H1 (cell line): ENCODE data around the gene SLX9. TPM values are rescaled to one million over a fixed set of nuclear protein-coding genes. Genes with fewer than 3 reads are reported as not detected.

Experiments used
- TEAD4 ChIP-seq: IDR thresholded peaks from 2 replicates; pipeline ENCODE4 v1.6.1; 2012; ENCODE audit warnings: low read depth, low read length, inconsistent platforms, mixed read lengths
- polyA plus RNA-seq, 7 experiments: library from polyadenylated mRNA; depleted of rRNA in 3 of 7; stranded (reverse) in 5 of 7; unstranded in 2 of 7; fragments of >200 nt in 5 of 7; fragments of 200-250 nt in 2 of 7; gene quantifications; 1 replicate in 5 of 7; 2 replicates in 1 of 7; 4 replicates in 1 of 7; pipeline versions ENCODE4 v1.2.1 to v1.2.3, GENCODE V29; 2011 to 2013; ENCODE audit warnings: missing spikeins in 2 of 7, mixed read lengths in 2 of 7
- total RNA-seq: library from RNA; stranded (reverse); fragmentation: NEBNext Ultra II Directional; extraction: Animal tissue kit (Norgen Biotek cat#: 25700); gene quantifications from 2 replicates; pipeline ENCODE4 v1.2.1, GENCODE V29; 2021
- TF ChIP-seq, protein P1 (sequence below): IDR thresholded peaks from 2 replicates; pipeline ENCODE4 v1.6.1; 2012; ENCODE audit warnings: inconsistent platforms

Gene SLX9
- total and polyA plus RNA-seq, 2 of the 8 experiments (the other 6 are each of a cell fraction or from before 2014, with no cell fraction given), result 17.7 to 57.3 TPM

DNA sequence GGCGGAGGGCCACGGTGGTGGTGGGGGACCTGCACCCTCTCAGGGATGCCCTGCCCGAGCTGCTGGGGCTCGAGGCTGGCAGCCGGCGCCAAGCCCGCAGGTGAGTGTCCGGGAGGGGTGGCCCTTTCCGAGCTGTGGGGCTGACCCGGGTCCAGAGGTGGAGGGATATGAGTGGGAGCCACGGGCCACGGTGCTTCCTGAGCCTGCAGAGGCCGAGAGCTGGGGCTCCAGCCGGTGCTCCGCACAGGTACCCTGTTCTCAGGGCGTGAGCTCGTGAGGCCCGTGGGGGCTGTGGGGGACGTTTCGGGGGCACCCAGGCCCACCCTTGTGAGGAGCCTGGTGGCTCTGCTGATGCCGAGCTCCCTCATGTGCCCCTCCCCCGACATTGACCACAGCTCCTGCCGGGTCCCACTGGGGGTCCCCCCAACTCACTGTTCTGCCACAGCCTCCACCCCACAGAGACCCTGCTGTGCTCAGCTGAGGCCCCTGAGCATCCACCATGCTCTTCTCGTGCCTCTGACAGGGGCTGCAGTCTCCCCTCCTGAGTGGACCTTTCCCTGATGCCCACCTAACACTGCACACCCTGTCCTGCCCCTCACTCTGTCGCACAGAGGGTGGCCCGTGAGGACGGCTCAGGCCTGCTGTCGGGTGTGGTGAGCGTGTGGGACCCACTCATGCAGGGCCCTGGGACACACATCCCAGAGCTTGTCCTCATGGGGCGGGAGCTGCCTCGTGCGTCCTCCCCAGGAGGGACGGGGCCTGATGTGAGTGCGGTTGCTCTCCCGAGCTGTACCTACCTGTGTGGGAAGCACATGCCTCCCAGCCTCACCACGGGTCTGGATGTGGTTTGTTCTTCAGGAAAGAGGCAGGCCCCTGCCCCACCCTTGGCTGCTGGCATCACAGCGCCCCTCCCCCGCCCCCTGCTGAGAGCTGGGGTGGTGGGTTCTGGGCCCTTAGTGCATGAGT is 27.5 kb downstream of the SLX9 start (continued):
- TF ChIP-seq TEAD4, result no peak
- TF ChIP-seq, protein P1, sequence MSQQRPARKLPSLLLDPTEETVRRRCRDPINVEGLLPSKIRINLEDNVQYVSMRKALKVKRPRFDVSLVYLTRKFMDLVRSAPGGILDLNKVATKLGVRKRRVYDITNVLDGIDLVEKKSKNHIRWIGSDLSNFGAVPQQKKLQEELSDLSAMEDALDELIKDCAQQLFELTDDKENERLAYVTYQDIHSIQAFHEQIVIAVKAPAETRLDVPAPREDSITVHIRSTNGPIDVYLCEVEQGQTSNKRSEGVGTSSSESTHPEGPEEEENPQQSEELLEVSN, result no peak
